GM20000 (cell line): ENCODE results near the gene ABCB1.

Experiments used
- DNase-seq: peaks from one replicate; pipeline ENCODE4 v3.0.0; 2012; ENCODE audit warnings: low spot score
- CTCF ChIP-seq: IDR thresholded peaks from 2 replicates; pipeline ENCODE4 v1.5.1; 2012; ENCODE audit warnings: mild to moderate bottlenecking, control low read depth; ENCODE audit errors: extremely low read depth, missing control alignments

The ABCB1 gene

GRCh38 chr7:87517136-87517815 is 83.4 kb downstream of the ABCB1 start:
- no peak for DNase-seq
- TF ChIP-seq CTCF, result no peak

- TF ChIP-seq CTCF, result no peak
- DNase-seq, result no peak
Measured at GRCh38 chr7:87513735-87514335, 86.8 kb downstream of the ABCB1 start.

GRCh38 chr7:87512906-87513305 is 87.8 kb downstream of the ABCB1 start:
- DNase-seq, result no peak
- TF ChIP-seq CTCF, result no peak

- no peak for TF ChIP-seq CTCF
Measured at GRCh38 chr7:87511510-87511909, 89.2 kb downstream of the ABCB1 start.

GRCh38 chr7:87510411-87510875 is 90.2 kb downstream of the ABCB1 start:
- TF ChIP-seq CTCF, result no peak
- DNase-seq, result no peak

More at GRCh38 chr7:87511510-87511909, 89.2 kb downstream of the ABCB1 start:
- no peak for DNase-seq

- no peak for TF ChIP-seq CTCF
- DNase-seq, result no peak
Measured at GRCh38 chr7:87507446-87507845, 93.2 kb downstream of the ABCB1 start.
